HCT116 (cell line): Measurements from ENCODE around the gene CTIF. TPM values are rescaled to one million over a fixed set of nuclear protein-coding genes. Genes with fewer than 3 reads are reported as not detected.

Experiments
- ATAC-seq: fragments of 200-7000 bp; cut with Tn5 transposase; 2 replicates; pipeline ENCODE4 v1.9.1; 2020; ENCODE audit warnings: mild to moderate bottlenecking, moderate library complexity
- BruUV-seq: library from RNA; stranded (reverse); fragments of 400-500 nt; replicated peaks from 2 replicates; lab custom pipeline; 2021; lab: Mats Ljungman, UMichigan
- CTCF ChIA-PET: fragments of 300-600 bp; sonication (Branson Sonifier 250); formaldehyde crosslinking; loops from one replicate; lab custom pipeline; 2021; ENCODE audit warnings: antibody characterized with exemption; lab: Charles Lee
- POLR2A ChIA-PET: fragments of 300-600, 350-600 bp; sonication (Branson Sonifier 250); formaldehyde crosslinking; loops from one replicate; lab custom pipeline; 2021; ENCODE audit warnings: antibody characterized with exemption; lab: Charles Lee
- RAD21 ChIA-PET, 2 experiments: fragments of 300-600 bp; sonication (Branson Sonifier 250); formaldehyde crosslinking; loops; one replicate each; lab custom pipeline; 2023; ENCODE audit warnings: low total read pairs in 2 of 2; ENCODE audit not compliant: uncharacterized antibody in 2 of 2, unreplicated experiment in 2 of 2, low non-redundant PET in 1 of 2; lab: Charles Lee
- DNase-seq: peaks from one replicate; pipeline ENCODE4 v3.0.0-alpha.2; 2010; ENCODE audit warnings: low read depth, low spot score
- H2AFZ ChIP-seq: fragments of 200-600 bp; shearing (Covaris generic), sonication (generic); 2 replicates; pipeline ENCODE4 v1.6.1; 2017; ENCODE audit warnings: low read depth, mixed run types, mixed read lengths, antibody characterized with exemption, low read length; ENCODE audit not compliant: poor library complexity, severe bottlenecking
- H3K27ac ChIP-seq: 2 replicates; pipeline ENCODE4 v1.5.1; 2012; ENCODE audit warnings: low read depth, low read length
- H3K27me3 ChIP-seq: fragments of 200-600 bp; sonication (generic); 2 replicates; pipeline ENCODE4 v1.6.1; 2016; ENCODE audit warnings: mixed run types, low read length, mixed read lengths; ENCODE audit not compliant: insufficient read depth
- H3K36me3 ChIP-seq, 2 experiments: fragments of 200-500 bp in 1 of 2; fragments of 200-600 bp in 1 of 2; sonication (Bioruptor generic) in 1 of 2; sonication (generic) in 1 of 2; 2 replicates each; pipeline versions ENCODE4 v1.5.1 to v1.6.1; 2014 to 2016; ENCODE audit warnings: low read length in 2 of 2, inconsistent platforms in 1 of 2, mixed read lengths in 1 of 2, mixed run types in 1 of 2; ENCODE audit not compliant: insufficient read depth in 2 of 2, control insufficient read depth in 1 of 2
- H3K4me1 ChIP-seq, 2 experiments: fragments of 200-600 bp in 1 of 2; sonication (generic) in 1 of 2; 2 replicates each; pipeline versions ENCODE4 v1.5.1 to v1.6.1; 2012 to 2017; ENCODE audit warnings: low read length in 2 of 2, inconsistent platforms in 1 of 2, mild to moderate bottlenecking in 1 of 2, mixed read lengths in 1 of 2, mixed run types in 1 of 2, moderate library complexity in 1 of 2; ENCODE audit not compliant: insufficient read depth in 2 of 2, control insufficient read depth in 1 of 2
- H3K4me2 ChIP-seq: fragments of 200-600 bp; sonication (generic); 2 replicates; pipeline ENCODE4 v1.6.1; 2017; ENCODE audit warnings: mixed run types, low read length, mixed read lengths
- H3K4me3 ChIP-seq, 2 experiments: fragments of 200-600 bp in 1 of 2; sonication (generic) in 1 of 2; replicated peaks in 1 of 2; 2 replicates each; pipeline ENCODE4 v1.5.1; 2011 to 2016; ENCODE audit warnings: low read length in 2 of 2, control low read depth in 1 of 2, low read depth in 1 of 2, mild to moderate bottlenecking in 1 of 2, mixed read lengths in 1 of 2, mixed run types in 1 of 2
- H3K79me2 ChIP-seq: fragments of 200-600 bp; sonication (generic); 2 replicates; pipeline ENCODE4 v1.6.1; 2017; ENCODE audit warnings: mild to moderate bottlenecking, mixed run types, low read length, moderate library complexity, mixed read lengths; ENCODE audit not compliant: insufficient read depth
- H3K9ac ChIP-seq: fragments of 200-600 bp; sonication (generic); 2 replicates; pipeline ENCODE4 v1.6.1; 2016; ENCODE audit warnings: low read length, mixed read lengths
- H3K9me2 ChIP-seq: fragments of 200-600 bp; sonication (generic), shearing (Covaris generic); 2 replicates; pipeline ENCODE4 v1.6.1; 2017; ENCODE audit warnings: mixed run types, mild to moderate bottlenecking, moderate library complexity; ENCODE audit not compliant: insufficient read depth
- H3K9me3 ChIP-seq, 2 experiments: fragments of 200-500 bp in 1 of 2; fragments of 200-600 bp in 1 of 2; sonication (Bioruptor generic) in 1 of 2; sonication (generic) in 1 of 2; 2 replicates each; pipeline ENCODE4 v1.6.1; 2014 to 2017; ENCODE audit warnings: low read length in 2 of 2, mixed read lengths in 2 of 2, inconsistent platforms in 1 of 2, low read depth in 1 of 2, mild to moderate bottlenecking in 1 of 2, mixed run types in 1 of 2, moderate library complexity in 1 of 2; ENCODE audit not compliant: control insufficient read depth in 1 of 2, insufficient read depth in 1 of 2
- H4K20me1 ChIP-seq: fragments of 200-600 bp; sonication (generic), shearing (Covaris generic); 2 replicates; pipeline ENCODE4 v1.6.1; 2017; ENCODE audit warnings: mixed run types, mild to moderate bottlenecking, moderate library complexity; ENCODE audit not compliant: insufficient read depth
- FOSL1 ChIP-seq: IDR thresholded peaks from 2 replicates; pipeline ENCODE4 v1.6.1; 2012; ENCODE audit warnings: low read depth
- JUND ChIP-seq: IDR thresholded peaks from 2 replicates; pipeline ENCODE4 v1.6.1; 2012
- POLR2A ChIP-seq: IDR thresholded peaks from 2 replicates; pipeline ENCODE4 v1.7.0; 2011; ENCODE audit warnings: borderline replicate concordance; ENCODE audit not compliant: insufficient read depth, insufficient read length; ENCODE audit errors: extremely low read depth
- POLR2AphosphoS5 ChIP-seq: IDR thresholded peaks from 2 replicates; pipeline ENCODE4 v1.6.1; 2011; ENCODE audit warnings: mild to moderate bottlenecking, low read depth, low read length, moderate library complexity
- RAD21 ChIP-seq: IDR thresholded peaks from 2 replicates; pipeline ENCODE4 v1.6.1; 2012; ENCODE audit warnings: low read depth, mild to moderate bottlenecking
- SP1 ChIP-seq: IDR thresholded peaks from 2 replicates; pipeline ENCODE4 v1.6.1; 2012; ENCODE audit warnings: low read depth
- SRF ChIP-seq: IDR thresholded peaks from 2 replicates; pipeline ENCODE4 v1.6.1; 2012; ENCODE audit warnings: low read depth
- TCF7L2 ChIP-seq: IDR thresholded peaks from 2 replicates; pipeline ENCODE4 v1.7.0; 2011; ENCODE audit warnings: borderline replicate concordance, inconsistent platforms; ENCODE audit not compliant: insufficient read depth, insufficient read length; ENCODE audit errors: extremely low read depth
- ZFX ChIP-seq: fragments of 450-650 bp; IDR thresholded peaks from 2 replicates; pipeline ENCODE4 v1.6.1; 2017
- intact Hi-C: fragments of 100-400 bp; cut with micrococcal nuclease; formaldehyde crosslinking; loops from 2 replicates; pipeline ENCODE4 v1.10.0; 2022
- total RNA-seq: library from RNA; stranded (reverse); gene quantifications from one replicate; pipeline ENCODE4 v1.2.1, GENCODE V29; 2021; ENCODE audit not compliant: unreplicated experiment
- TF ChIP-seq, protein P1 (sequence below): IDR thresholded peaks from 2 replicates; pipeline ENCODE4 v1.6.1; 2012
- TF ChIP-seq, protein P2 (sequence below), 3 experiments: fragments of 200-600 bp in 1 of 3; sonication (generic) in 1 of 3; IDR thresholded peaks in 2 of 3; conservative IDR thresholded peaks in 1 of 3; 2 replicates each; pipeline ENCODE4 v1.5.1; 2012 to 2017; ENCODE audit warnings: low read depth in 2 of 3, low read length in 2 of 3, antibody characterized with exemption in 1 of 3, borderline replicate concordance in 1 of 3, control low read depth in 1 of 3, mild to moderate bottlenecking in 1 of 3, mixed read lengths in 1 of 3, mixed run types in 1 of 3, moderate library complexity in 1 of 3; ENCODE audit not compliant: insufficient read depth in 1 of 3
- TF ChIP-seq, protein P3 (sequence below): IDR thresholded peaks from 2 replicates; pipeline ENCODE4 v1.6.1; 2011; ENCODE audit warnings: mild to moderate bottlenecking, low read length, moderate library complexity; ENCODE audit not compliant: insufficient replicate concordance; ENCODE audit errors: extremely low read depth
- TF ChIP-seq, protein P4 (sequence below): IDR thresholded peaks from 2 replicates; pipeline ENCODE4 v1.6.1; 2012

Gene CTIF
- total RNA-seq, 1 experiment from 2014 or later = 19.7 TPM

DNA sequence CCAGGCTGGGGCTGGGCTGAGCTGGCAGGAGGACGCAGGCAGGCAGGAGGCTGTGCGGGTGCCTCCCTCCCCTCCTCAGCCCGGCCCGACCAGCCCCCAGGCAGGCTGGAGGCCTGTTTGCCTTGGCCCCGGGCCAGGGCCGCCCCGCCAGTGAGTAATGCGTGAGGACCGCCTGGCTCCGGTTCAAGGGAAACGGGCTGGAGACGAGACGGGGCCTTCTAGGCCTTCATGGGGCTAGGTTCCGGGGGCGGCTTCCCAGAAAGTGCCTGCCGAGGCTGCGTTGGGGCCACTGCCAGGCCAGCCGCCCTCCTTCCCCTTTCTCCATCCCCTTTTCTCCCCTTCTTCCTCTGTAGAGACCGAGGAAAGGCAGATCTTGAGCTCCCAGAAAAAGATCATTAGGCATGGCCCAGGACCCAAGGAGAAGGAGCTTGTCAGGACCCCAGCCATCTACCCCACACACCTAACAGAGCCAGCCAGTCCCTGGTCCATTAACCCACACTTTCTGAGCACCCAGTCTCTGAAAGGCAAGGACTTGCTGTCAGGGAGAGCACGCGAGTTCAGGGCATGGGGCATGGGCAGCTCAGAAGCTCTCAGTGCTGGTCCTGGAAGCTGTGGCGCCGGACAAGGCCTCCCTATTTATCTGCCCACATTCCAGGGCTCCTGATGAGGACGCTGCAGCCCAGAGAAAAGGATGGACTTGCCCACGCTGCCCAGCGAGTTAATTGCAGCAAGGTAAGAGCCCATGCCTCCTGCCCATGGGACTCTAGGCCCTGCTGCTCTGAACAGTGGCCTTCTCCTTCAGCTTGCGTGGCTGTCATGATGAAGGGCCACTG, 363.4 kb downstream of the CTIF start:
- POLR2A ChIA-PET = no interaction called here
- peak overlapping the region; percentile 58 for H3K4me2 ChIP-seq
- intact Hi-C loops = no loop called here

More for the DNA sequence above, 363.4 kb downstream of the CTIF start:
- RAD21 ChIA-PET = no interaction called here
- Histone ChIP-seq H3K9me2 (no peaks in the 10 kb centered on the region), H3K27me3 (peaks cover 23% of the 10 kb centered on the region; the same call in 1 of the 2 replicates), H3K9me3 (no peaks in the 10 kb centered on the region), H3K79me2 (no peaks in the 10 kb centered on the region), H4K20me1 (no peaks in the 10 kb centered on the region), H3K4me1 (peaks cover 18 to 30% of the 10 kb centered on the region in 2 experiments), H3K4me3 (peak overlapping the region in 1 of 2 experiments; percentile 22; a peak in 1 of 4 replicates), H3K27ac (no peak overlapping the region; the same call in 1 of the 2 replicates), H2AFZ (peak overlapping the region; percentile 47), H3K36me3 (no peaks in the 10 kb centered on the region), H3K9ac (0 out of 2 replicates have a peak overlapping the region, but pooled peaks have one; percentile 17)
- peak; percentile 81 for ATAC-seq
- peak; percentile 22 for DNase-seq
- TF ChIP-seq TCF7L2 (peak; percentile 76), SP1 (peak; percentile 63; the same call in 1 of the 2 replicates), JUND (peak; percentile 57; the same call in 1 of the 2 replicates), POLR2A (no peak), RAD21 (peak; percentile 9; the same call in 1 of the 2 replicates), FOSL1 (peak; percentile 50; the same call in 1 of the 2 replicates), POLR2AphosphoS5 (peak; percentile 65), SRF (no peak), ZFX (peak; percentile 24; the same call in 1 of the 2 replicates)
- TF ChIP-seq, protein P1, sequence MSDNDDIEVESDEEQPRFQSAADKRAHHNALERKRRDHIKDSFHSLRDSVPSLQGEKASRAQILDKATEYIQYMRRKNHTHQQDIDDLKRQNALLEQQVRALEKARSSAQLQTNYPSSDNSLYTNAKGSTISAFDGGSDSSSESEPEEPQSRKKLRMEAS = 0 out of 2 replicates have a peak, but pooled peaks have one; percentile 23
- TF ChIP-seq, protein P2, sequence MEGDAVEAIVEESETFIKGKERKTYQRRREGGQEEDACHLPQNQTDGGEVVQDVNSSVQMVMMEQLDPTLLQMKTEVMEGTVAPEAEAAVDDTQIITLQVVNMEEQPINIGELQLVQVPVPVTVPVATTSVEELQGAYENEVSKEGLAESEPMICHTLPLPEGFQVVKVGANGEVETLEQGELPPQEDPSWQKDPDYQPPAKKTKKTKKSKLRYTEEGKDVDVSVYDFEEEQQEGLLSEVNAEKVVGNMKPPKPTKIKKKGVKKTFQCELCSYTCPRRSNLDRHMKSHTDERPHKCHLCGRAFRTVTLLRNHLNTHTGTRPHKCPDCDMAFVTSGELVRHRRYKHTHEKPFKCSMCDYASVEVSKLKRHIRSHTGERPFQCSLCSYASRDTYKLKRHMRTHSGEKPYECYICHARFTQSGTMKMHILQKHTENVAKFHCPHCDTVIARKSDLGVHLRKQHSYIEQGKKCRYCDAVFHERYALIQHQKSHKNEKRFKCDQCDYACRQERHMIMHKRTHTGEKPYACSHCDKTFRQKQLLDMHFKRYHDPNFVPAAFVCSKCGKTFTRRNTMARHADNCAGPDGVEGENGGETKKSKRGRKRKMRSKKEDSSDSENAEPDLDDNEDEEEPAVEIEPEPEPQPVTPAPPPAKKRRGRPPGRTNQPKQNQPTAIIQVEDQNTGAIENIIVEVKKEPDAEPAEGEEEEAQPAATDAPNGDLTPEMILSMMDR (IDR thresholded peaks at IDR 0.05 in 2 of 3, conservative IDR thresholded peaks at IDR 0.05 in 1 of 3; ENCODE audit: borderline replicate concordance in 1 of 3, insufficient read depth in 1 of 3, low read depth in 2 of 3, low read length in 2 of 3) = no peak
- TF ChIP-seq, protein P3, sequence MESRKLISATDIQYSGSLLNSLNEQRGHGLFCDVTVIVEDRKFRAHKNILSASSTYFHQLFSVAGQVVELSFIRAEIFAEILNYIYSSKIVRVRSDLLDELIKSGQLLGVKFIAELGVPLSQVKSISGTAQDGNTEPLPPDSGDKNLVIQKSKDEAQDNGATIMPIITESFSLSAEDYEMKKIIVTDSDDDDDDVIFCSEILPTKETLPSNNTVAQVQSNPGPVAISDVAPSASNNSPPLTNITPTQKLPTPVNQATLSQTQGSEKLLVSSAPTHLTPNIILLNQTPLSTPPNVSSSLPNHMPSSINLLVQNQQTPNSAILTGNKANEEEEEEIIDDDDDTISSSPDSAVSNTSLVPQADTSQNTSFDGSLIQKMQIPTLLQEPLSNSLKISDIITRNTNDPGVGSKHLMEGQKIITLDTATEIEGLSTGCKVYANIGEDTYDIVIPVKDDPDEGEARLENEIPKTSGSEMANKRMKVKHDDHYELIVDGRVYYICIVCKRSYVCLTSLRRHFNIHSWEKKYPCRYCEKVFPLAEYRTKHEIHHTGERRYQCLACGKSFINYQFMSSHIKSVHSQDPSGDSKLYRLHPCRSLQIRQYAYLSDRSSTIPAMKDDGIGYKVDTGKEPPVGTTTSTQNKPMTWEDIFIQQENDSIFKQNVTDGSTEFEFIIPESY = peak; percentile 9
- TF ChIP-seq, protein P4, sequence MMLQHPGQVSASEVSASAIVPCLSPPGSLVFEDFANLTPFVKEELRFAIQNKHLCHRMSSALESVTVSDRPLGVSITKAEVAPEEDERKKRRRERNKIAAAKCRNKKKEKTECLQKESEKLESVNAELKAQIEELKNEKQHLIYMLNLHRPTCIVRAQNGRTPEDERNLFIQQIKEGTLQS = no peak
- BruUV-seq = no TSS peak
- CTCF ChIA-PET = no interaction called here
